Pons (tissue), 1 donor: Measurements from ENCODE around the gene TMEM182.

ENCODE experiments used
- DNase-seq: peaks from one replicate; pipeline ENCODE4 v3.0.0-alpha.2; 2016; ENCODE audit warnings: low spot score

TMEM182 gene

GRCh38 chr2:102768253-102768652 lies 6.4 kb downstream of the TMEM182 start:
- DNase-seq, result no peak

GRCh38 chr2:102768892-102769291 lies 7.1 kb downstream of the TMEM182 start:
- DNase-seq, result no peak

GRCh38 chr2:102770506-102770905 lies 8.7 kb downstream of the TMEM182 start:
- DNase-seq, result no peak

GRCh38 chr2:102771114-102771513 lies 9.3 kb downstream of the TMEM182 start:
- DNase-seq, result no peak

- DNase-seq, result no peak
Observed at GRCh38 chr2:102772659-102773058, 10.8 kb downstream of the TMEM182 start.

GRCh38 chr2:102773149-102773705 lies 11.4 kb downstream of the TMEM182 start:
- no peak for DNase-seq

GRCh38 chr2:102778260-102778659 lies 16.4 kb downstream of the TMEM182 start:
- DNase-seq, result no peak

GRCh38 chr2:102780467-102780866 lies 18.6 kb downstream of the TMEM182 start:
- no peak for DNase-seq

GRCh38 chr2:102782187-102782586 lies 20.4 kb downstream of the TMEM182 start:
- DNase-seq, result no peak

- no peak for DNase-seq
Observed at GRCh38 chr2:102782933-102783332, 21.1 kb downstream of the TMEM182 start.

GRCh38 chr2:102783506-102784183 lies 21.8 kb downstream of the TMEM182 start:
- no peak for DNase-seq

- no peak for DNase-seq
Observed at GRCh38 chr2:102784940-102785339, 23.1 kb downstream of the TMEM182 start.

- DNase-seq, result no peak
Observed at GRCh38 chr2:102788216-102788884, 26.5 kb downstream of the TMEM182 start.

GRCh38 chr2:102788885-102789260 lies 27.0 kb downstream of the TMEM182 start:
- no peak for DNase-seq

GRCh38 chr2:102789349-102790090 lies 27.7 kb downstream of the TMEM182 start:
- no peak for DNase-seq

- DNase-seq, result no peak
Observed at GRCh38 chr2:102790091-102790455, 28.2 kb downstream of the TMEM182 start.

GRCh38 chr2:102792568-102793208 lies 30.9 kb downstream of the TMEM182 start:
- DNase-seq, result no peak

GRCh38 chr2:102795641-102796040 lies 33.8 kb downstream of the TMEM182 start:
- no peak for DNase-seq

- DNase-seq, result peak; percentile 6
Observed at GRCh38 chr2:102796337-102796736, 34.5 kb downstream of the TMEM182 start.

- no peak for DNase-seq
Observed at GRCh38 chr2:102797486-102797885, 35.7 kb downstream of the TMEM182 start.

- DNase-seq, result no peak
Observed at GRCh38 chr2:102798181-102798580, 36.4 kb downstream of the TMEM182 start.

GRCh38 chr2:102801098-102801718 lies 39.4 kb downstream of the TMEM182 start:
- DNase-seq, result no peak
